Right atrium auricular region (tissue), 2 donors: Measurements from ENCODE around the gene CES2. TPM values are rescaled to one million over a fixed set of nuclear protein-coding genes. Genes with fewer than 3 reads are reported as not detected.

Experiments
- DNase-seq: peaks from one replicate; pipeline ENCODE4 v3.0.0-alpha.2; 2019; ENCODE audit warnings: low spot score
- H3K27ac ChIP-seq, 2 donors: fragments of 200-600 bp; sonication (generic); 1 replicate in 1 of 2; 2 replicates in 1 of 2; pipeline ENCODE4 v1.5.1; 2016 to 2019
- H3K27me3 ChIP-seq, 2 donors: fragments of 200-600 bp; sonication (generic); one replicate each; pipeline versions ENCODE4 v1.5.1 to v1.6.0; 2017 to 2019
- H3K36me3 ChIP-seq: fragments of 200-600 bp; sonication (generic); one replicate; pipeline ENCODE4 v1.5.1; 2016
- H3K4me1 ChIP-seq, 2 donors: fragments of 200-600 bp; sonication (generic); one replicate each; pipeline versions ENCODE4 v1.5.1 to v1.6.0; 2017 to 2019
- H3K4me3 ChIP-seq, 2 donors: fragments of 200-600 bp; sonication (generic); 1 replicate in 1 of 2; 2 replicates in 1 of 2; pipeline ENCODE4 v1.5.1; 2017 to 2019; ENCODE audit warnings: mild to moderate bottlenecking in 1 of 2, moderate library complexity in 1 of 2
- H3K9me3 ChIP-seq, 2 donors: fragments of 200-600 bp; sonication (generic); one replicate each; pipeline ENCODE4 v1.5.1; 2019
- total RNA-seq, 2 donors: library from RNA; depleted of rRNA; stranded (reverse); fragments of >200 nt; gene quantifications; one replicate each; pipeline ENCODE4 v1.1.0, GENCODE V29; 2016
- TF ChIP-seq, protein P1 (sequence below), 2 donors: fragments of 200-600 bp; sonication (generic); IDR thresholded peaks; one replicate each; pipeline ENCODE4 v1.5.1; 2019; ENCODE audit warnings: antibody characterized with exemption in 2 of 2

CES2 gene
- total RNA-seq, 2 donors from 2014 or later, result 33.1 to 51.4 TPM

DNA sequence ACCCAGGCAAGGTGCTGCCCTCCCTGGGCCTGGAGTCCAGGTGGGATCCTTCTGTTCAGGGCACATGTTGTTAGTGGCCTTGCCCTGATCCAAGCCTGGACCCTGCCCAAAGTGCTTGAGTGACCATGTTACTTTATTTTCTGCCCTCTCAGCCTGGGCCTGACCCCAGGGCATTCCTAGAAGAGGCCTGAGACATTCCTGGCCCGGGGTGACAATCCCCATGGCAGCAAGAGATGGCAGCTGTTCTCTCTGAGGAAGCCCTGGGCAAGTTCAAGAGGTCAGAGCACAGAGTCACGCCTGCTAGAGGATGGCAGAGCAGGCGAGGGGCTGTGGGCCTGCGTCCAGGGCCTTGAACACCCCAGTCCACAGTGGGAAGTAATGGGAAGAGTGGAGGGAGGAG is 21.6 kb upstream of the CES2 start:
- DNase-seq, result no peak

DNA sequence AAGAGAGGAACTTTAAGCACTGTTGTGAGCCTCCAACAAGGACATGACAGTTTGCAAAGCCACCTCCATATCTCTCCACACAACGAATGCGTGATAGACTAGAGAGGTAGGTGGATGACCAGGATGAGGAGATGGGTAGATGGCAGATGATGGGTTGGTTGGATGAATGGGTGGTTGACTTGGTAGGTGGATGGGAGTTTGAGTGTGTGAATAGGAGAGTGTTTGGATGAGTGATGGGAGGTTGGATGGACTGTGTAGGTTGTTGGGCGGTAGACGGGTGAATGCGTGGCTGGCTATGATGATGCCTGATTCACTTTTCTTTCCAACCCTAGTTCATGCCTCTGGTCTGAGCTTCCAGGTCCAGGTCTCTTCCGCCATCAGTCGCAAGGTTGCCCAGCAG is 20.8 kb upstream of the CES2 start:
- no peak for DNase-seq
- Histone ChIP-seq H3K36me3 (no peaks in the 10 kb centered on the region), H3K4me1 (peaks cover 0 to 16% of the 10 kb centered on the region in 2 donors), H3K4me3 (no peak overlapping the region), H3K9me3 (no peaks in the 10 kb centered on the region), H3K27ac (no peak overlapping the region), H3K27me3 (no peaks in the 10 kb centered on the region)
- TF ChIP-seq, protein P1, sequence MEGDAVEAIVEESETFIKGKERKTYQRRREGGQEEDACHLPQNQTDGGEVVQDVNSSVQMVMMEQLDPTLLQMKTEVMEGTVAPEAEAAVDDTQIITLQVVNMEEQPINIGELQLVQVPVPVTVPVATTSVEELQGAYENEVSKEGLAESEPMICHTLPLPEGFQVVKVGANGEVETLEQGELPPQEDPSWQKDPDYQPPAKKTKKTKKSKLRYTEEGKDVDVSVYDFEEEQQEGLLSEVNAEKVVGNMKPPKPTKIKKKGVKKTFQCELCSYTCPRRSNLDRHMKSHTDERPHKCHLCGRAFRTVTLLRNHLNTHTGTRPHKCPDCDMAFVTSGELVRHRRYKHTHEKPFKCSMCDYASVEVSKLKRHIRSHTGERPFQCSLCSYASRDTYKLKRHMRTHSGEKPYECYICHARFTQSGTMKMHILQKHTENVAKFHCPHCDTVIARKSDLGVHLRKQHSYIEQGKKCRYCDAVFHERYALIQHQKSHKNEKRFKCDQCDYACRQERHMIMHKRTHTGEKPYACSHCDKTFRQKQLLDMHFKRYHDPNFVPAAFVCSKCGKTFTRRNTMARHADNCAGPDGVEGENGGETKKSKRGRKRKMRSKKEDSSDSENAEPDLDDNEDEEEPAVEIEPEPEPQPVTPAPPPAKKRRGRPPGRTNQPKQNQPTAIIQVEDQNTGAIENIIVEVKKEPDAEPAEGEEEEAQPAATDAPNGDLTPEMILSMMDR (IDR thresholded peaks at IDR 0.05), result no peak

More for the DNA sequence above, 21.6 kb upstream of the CES2 start:
- TF ChIP-seq, protein P1 (IDR thresholded peaks at IDR 0.05), result no peak
- H3K4me3 ChIP-seq, result no peak overlapping the region
- H3K36me3 ChIP-seq, result no peaks in the 10 kb centered on the region
- no peak overlapping the region for H3K27ac ChIP-seq
- no peaks in the 10 kb centered on the region for H3K9me3 ChIP-seq
- peaks cover 0 to 8% of the 10 kb centered on the region in 2 donors for H3K4me1 ChIP-seq
- no peaks in the 10 kb centered on the region for H3K27me3 ChIP-seq

- no peak for DNase-seq
- TF ChIP-seq, protein P1 (IDR thresholded peaks at IDR 0.05), result no peak
- H3K27me3 ChIP-seq, result no peaks in the 10 kb centered on the region
- H3K4me3 ChIP-seq, result no peak overlapping the region
- H3K27ac ChIP-seq, result no peak overlapping the region
- peaks cover 0 to 21% of the 10 kb centered on the region in 2 donors for H3K4me1 ChIP-seq
- H3K9me3 ChIP-seq, result no peaks in the 10 kb centered on the region
- no peaks in the 10 kb centered on the region for H3K36me3 ChIP-seq
These were observed 20.3 kb upstream of the CES2 start for GRCh38 chr16:66915041-66915440.

DNA sequence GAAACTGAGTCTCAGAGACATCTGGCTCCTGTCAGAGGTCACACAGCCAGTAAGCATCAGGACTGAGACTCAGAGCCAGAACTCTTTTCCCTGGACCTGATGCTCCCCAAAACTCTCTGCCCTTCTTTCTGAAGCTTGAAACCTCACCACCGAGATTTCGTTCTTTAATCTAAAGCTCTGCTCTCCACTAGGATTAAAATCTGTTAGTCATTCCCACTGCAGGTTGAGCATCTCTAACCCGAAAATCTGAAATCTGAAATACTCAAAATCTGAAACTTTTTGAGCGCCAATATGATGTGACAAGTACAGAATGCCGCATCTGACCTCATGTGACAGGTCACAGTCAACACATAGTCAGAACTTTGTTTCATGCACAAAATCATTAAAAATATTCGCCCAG is 18.8 kb upstream of the CES2 start:
- Histone ChIP-seq H3K27me3 (no peaks in the 10 kb centered on the region), H3K27ac (no peak overlapping the region), H3K9me3 (no peaks in the 10 kb centered on the region), H3K4me1 (peaks cover 0 to 21% of the 10 kb centered on the region in 2 donors), H3K4me3 (no peak overlapping the region), H3K36me3 (peaks cover 5% of the 10 kb centered on the region)
- TF ChIP-seq, protein P1 (IDR thresholded peaks at IDR 0.05), result no peak
- no peak for DNase-seq

DNA sequence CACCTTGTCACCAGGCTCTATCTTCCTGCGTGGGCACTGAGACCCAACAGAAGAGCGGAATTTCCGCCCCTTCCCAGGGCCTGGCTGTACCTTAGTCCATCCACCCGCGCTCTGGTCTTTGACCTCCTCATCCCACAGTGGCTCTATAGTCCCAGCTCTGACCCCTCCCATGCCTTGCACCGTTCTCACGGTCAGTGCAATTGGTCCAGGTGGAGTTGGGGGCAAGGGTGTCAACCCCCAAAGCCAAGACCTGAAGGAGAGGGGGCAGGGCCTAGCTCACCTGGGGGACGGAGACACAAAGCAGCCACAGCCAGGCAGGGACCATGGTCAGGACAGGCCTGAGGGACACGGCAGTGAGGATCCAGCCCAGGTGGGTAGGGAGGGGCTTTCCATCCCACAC is 17.6 kb upstream of the CES2 start:
- Histone ChIP-seq H3K4me1 (peaks cover 0 to 26% of the 10 kb centered on the region in 2 donors), H3K4me3 (no peak overlapping the region), H3K9me3 (no peaks in the 10 kb centered on the region), H3K27me3 (no peaks in the 10 kb centered on the region), H3K27ac (peak overlapping the region in 1 of 2 donors; percentile 98), H3K36me3 (peaks cover 14% of the 10 kb centered on the region)
- TF ChIP-seq, protein P1 (IDR thresholded peaks at IDR 0.05), result no peak
- DNase-seq, result no peak

DNA sequence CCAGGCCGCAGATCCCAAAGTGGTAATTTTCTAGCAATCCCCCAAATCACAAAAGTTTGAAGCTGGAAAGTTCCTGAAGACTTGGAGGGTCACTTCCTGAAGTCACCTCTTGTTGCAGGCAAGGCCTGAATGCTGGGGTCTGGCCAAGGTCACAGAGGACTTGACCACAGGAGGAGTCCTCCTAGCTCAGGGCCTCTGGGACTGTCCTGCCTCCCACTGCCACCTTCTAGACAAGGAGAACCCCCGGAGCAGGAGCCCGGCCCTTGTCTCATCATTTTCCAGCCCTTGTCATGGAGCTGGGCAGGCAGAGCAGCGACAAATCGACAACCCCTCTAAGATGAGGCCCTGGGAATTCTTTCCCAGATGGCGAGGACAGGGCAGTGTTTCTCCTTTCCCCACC is 17.0 kb upstream of the CES2 start:
- H3K36me3 ChIP-seq, result peaks cover 14% of the 10 kb centered on the region
- H3K4me1 ChIP-seq, result peaks cover 0 to 30% of the 10 kb centered on the region in 2 donors
- no peak for DNase-seq
- TF ChIP-seq, protein P1 (IDR thresholded peaks at IDR 0.05), result no peak
- no peak overlapping the region for H3K4me3 ChIP-seq
- no peaks in the 10 kb centered on the region for H3K27me3 ChIP-seq
- no peaks in the 10 kb centered on the region for H3K9me3 ChIP-seq
- peak overlapping the region; percentile 87 to 98 for H3K27ac ChIP-seq
